GM13976 (cell line): Measurements from ENCODE around the gene ACADL.
"Not testable (repeated sequence)": the region's sequence is repeated elsewhere in the genome, so short reads cannot be mapped to it uniquely, and the experiment has no call there.

Experiments
- DNase-seq: peaks from one replicate; pipeline ENCODE4 v3.0.0; 2012; ENCODE audit warnings: low spot score
- in situ Hi-C: fragments of 300-500 bp; cut with MboI; formaldehyde crosslinking; loops from one replicate; pipeline ENCODE4 v1.12.0; 2022; ENCODE audit warnings: low sequenced_read_pairs, mixed read lengths, inconsistent platforms; ENCODE audit not compliant: unreplicated experiment
- TF ChIP-seq, protein P1 (sequence below): IDR thresholded peaks from 2 replicates; pipeline ENCODE4 v1.5.1; 2012; ENCODE audit warnings: borderline replicate concordance, mild to moderate bottlenecking; ENCODE audit not compliant: insufficient read depth; ENCODE audit errors: extremely low read depth, missing control alignments, control extremely low read depth

The ACADL gene

DNA sequence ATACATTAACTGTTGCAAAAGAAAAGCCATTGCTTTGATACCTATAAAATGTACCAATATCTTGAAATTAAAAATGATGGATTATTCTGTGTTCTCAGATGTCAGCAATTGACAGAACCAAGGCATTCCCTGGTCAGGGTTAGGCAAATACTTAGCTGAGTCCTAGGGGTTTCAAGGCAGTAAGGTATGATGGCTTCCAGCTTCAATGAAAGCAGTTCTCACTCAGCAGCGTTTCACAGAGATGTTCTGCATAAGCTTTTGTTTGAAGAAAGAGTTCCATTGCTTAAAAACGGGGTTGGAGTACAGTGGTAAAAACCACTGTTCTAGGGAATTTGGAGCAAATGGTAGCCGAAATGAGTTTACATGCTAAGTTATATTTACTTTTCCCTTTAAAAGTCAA is 37.1 kb downstream of the ACADL start:
- TF ChIP-seq, protein P1, sequence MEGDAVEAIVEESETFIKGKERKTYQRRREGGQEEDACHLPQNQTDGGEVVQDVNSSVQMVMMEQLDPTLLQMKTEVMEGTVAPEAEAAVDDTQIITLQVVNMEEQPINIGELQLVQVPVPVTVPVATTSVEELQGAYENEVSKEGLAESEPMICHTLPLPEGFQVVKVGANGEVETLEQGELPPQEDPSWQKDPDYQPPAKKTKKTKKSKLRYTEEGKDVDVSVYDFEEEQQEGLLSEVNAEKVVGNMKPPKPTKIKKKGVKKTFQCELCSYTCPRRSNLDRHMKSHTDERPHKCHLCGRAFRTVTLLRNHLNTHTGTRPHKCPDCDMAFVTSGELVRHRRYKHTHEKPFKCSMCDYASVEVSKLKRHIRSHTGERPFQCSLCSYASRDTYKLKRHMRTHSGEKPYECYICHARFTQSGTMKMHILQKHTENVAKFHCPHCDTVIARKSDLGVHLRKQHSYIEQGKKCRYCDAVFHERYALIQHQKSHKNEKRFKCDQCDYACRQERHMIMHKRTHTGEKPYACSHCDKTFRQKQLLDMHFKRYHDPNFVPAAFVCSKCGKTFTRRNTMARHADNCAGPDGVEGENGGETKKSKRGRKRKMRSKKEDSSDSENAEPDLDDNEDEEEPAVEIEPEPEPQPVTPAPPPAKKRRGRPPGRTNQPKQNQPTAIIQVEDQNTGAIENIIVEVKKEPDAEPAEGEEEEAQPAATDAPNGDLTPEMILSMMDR: no peak
- in situ Hi-C loops: no loop called here
- DNase-seq: no peak

DNA sequence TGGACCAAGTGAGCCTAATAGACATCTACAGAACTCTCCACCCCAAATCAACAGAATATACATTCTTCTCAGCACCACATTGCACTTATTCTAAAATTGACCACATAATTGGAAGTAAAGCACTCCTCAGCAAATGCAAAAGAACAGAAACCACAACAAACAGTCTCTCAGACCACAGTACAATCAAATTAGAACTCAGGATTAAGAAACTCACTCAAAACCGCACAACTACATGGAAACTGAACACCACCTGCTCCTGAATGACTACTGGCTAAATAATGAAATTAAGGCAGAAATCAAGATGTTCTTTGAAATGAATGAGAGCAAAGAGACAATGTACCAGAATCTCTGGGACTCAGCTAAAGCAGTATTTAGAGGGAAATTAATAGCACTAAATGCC is 41.3 kb downstream of the ACADL start:
- not testable (repeated sequence) for DNase-seq

DNA sequence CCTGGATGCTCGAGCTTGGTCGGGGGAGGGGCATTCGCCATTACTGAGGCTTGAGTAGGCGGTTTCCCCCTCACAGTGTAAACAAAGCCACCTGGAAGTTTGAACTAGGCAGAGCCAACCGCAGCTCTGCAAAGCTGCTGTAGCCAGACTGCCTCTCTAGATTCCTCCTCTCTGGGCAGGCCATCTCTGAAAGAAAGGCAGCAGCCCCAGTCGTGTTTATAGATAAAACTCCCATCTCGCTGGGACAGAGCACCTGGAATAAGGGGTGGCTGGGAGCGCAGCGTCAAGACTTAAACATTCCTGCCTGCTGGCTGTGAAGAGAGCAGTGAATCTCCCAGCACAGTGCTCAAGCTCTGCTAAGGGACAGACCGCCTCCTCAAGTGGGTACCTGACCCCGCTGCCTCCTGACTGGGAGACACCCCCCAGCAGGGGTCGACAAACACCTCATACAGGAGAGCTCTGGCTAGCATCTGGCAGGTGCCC is 43.6 kb downstream of the ACADL start:
- DNase-seq, in situ Hi-C loops: not testable (repeated sequence)

More for the DNA sequence above, 41.3 kb downstream of the ACADL start:
- in situ Hi-C loops: not testable (repeated sequence)

DNA sequence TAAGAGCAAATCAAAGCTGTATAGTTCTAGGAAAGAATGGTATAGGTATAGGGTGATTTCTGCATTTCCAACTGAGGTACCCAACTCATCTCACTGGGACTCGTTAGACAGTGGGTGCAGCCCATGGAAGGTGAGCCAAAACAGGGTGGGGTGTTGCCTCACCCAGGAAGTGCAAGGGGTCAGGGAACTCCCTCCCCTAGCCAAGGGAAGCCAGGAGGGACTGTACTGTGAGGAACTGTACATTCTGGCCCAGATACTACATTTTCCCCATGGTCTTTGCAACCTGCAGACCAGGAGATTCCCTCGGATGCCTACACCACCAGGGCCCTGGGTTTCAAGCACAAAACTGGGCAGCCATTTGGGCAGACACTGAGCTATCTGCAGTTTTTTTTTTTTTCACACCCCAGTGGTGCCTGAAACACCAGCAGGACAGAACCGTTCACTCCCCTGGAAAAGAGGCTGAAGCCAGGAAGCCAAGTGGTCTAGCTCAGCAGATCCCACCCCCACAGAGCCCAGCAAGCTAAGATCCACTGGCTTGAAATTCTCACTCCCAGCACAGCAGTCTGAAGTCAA is 44.1 kb downstream of the ACADL start:
- in situ Hi-C loops: not testable (repeated sequence)

DNA sequence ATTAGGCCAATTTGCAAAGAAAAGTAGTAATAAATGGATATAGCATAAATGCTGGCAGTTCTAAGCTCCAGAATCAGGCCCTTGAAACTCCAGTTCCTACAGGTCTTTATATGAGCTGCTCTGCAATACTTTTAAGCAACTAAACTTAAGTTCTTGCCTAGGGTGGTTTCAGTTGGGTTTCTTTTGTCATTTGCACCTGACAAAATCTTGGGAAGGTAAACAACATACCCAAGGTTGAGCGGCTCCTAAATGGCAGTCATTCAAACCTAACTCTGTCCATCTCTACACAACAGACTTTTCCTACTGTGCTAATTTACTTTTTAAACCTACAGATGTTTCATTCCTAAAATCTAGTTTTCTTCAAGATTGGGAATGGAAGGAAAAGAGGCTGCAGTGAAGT is 44.8 kb downstream of the ACADL start:
- in situ Hi-C loops: no loop called here

More for the DNA sequence above, 44.1 kb downstream of the ACADL start:
- not testable (repeated sequence) for DNase-seq

DNA sequence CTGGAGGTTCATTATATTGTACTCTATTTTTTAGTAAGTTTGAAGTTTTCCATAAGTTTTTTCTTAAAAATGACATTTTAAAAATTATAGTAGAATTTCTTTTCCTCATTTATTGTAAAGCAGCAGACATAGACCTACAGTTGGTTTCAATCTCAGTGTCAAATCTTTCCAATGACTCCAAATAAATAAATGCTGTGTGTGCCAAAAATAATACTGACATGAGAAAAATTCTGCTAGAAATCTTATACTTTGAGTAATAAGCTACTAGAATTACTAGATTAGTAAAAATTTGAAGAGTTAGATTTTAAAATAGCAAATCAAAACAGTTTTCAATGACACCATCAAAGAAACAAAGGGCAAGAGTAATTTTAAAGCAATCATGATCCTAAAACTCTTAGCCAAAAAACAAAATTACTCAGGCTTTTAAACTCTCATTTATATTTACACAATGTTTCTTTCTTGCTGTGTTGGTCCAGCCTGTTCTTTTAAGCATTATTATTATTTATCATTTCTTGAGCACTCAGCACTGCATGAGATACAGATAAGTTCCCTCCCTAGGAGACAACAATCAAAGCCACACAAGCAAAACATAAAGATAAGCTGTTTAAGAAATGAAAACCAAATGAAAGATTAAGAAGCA is 45.8 kb downstream of the ACADL start:
- TF ChIP-seq, protein P1: no peak
- DNase-seq: no peak
- in situ Hi-C loops: no loop called here

More for the DNA sequence above, 44.8 kb downstream of the ACADL start:
- TF ChIP-seq, protein P1: no peak
- DNase-seq: no peak

DNA sequence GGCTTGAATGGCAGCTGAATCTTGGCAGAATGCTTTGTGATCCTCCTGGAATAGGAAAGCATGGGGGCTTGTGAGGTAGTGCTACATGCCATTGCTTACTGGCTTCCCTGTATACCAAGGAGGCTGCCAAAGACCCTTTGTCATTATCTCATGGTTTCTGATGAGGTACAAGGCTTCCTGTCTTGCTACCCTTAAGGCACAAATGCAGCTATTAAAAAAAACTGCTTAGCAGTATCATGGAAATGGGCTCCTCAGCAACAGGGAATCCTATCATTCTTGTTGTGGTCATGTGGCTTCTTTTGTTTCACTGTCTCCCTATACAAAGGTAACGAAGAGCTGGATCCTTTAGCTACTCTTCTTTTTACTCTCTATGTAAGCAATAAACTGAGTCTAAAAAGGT is 47.5 kb downstream of the ACADL start:
- in situ Hi-C loops: no loop called here
- TF ChIP-seq, protein P1: no peak
- no peak for DNase-seq

DNA sequence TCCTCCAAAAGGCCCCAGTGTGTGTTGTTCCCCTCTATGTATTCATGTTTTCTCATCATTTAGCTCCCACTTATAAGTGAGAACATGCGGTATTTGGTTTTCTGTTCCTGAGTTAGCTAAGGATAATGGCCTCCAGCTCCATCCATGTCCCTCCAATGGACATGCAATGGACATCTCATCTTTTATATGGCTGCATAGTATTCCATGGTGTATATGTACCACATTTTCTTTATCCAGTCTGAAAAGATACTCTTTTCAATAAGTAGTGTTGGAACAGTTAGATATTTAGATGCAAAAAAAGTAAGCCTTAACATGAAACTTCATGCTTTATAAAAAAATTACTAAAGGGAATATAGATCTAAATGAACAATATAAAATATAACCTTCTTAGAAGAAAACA is 48.1 kb downstream of the ACADL start:
- DNase-seq, in situ Hi-C loops: not testable (repeated sequence)

DNA sequence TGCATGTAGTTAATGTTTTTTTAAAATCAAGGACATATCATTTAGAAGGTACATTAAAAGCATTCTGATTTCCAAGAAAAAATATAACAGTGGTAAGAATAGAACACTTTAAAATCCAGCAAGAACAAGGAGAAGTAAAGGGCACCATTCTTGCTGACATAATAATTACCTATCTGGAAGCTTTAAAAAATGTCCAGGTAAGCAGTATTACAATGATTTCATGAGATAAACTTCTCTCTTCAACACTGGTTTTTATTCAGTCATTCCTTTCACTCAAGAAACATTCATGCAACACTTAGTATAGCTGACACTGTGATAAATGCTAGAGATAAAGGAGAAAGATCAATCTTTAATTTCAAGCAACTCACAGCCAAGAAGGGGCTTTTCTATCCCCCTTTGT is 51.2 kb downstream of the ACADL start:
- TF ChIP-seq, protein P1: no peak
- in situ Hi-C loops: no loop called here
- DNase-seq: no peak
